GM12865 (cell line): ENCODE measurements around the gene SSC5D.

Experiments used
- DNase-seq: peaks from one replicate; pipeline ENCODE4 v3.0.0; 2010; ENCODE audit warnings: low read depth
- H3K4me3 ChIP-seq: 2 replicates; pipeline ENCODE4 v1.5.1; 2011; ENCODE audit warnings: mild to moderate bottlenecking, low read depth, low read length, control low read depth
- TF ChIP-seq, protein P1 (sequence below): IDR thresholded peaks from 2 replicates; pipeline ENCODE4 v1.5.1; 2011; ENCODE audit warnings: low read length, control low read depth, low read depth, inconsistent platforms; ENCODE audit not compliant: insufficient read depth; ENCODE audit errors: missing control alignments

SSC5D gene

GRCh38 chr19:55536951-55537740, 48.9 kb downstream of the SSC5D start, which contains the start of gene SBK2:
TSS of gene SBK2 (minus strand) at chr19:55537133. CDS start at chr19:55536294, 839 bp downstream.
- no peak within 1 kb of the TSS for H3K4me3 ChIP-seq
- TF ChIP-seq, protein P1, sequence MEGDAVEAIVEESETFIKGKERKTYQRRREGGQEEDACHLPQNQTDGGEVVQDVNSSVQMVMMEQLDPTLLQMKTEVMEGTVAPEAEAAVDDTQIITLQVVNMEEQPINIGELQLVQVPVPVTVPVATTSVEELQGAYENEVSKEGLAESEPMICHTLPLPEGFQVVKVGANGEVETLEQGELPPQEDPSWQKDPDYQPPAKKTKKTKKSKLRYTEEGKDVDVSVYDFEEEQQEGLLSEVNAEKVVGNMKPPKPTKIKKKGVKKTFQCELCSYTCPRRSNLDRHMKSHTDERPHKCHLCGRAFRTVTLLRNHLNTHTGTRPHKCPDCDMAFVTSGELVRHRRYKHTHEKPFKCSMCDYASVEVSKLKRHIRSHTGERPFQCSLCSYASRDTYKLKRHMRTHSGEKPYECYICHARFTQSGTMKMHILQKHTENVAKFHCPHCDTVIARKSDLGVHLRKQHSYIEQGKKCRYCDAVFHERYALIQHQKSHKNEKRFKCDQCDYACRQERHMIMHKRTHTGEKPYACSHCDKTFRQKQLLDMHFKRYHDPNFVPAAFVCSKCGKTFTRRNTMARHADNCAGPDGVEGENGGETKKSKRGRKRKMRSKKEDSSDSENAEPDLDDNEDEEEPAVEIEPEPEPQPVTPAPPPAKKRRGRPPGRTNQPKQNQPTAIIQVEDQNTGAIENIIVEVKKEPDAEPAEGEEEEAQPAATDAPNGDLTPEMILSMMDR, result no peak
- no peak for DNase-seq

- DNase-seq, result no peak
- H3K4me3 ChIP-seq, result no peak overlapping the region
- TF ChIP-seq, protein P1, result no peak
Measured at GRCh38 chr19:55537741-55538111, 49.5 kb downstream of the SSC5D start.

GRCh38 chr19:55538132-55538531, 49.9 kb downstream of the SSC5D start:
- TF ChIP-seq, protein P1, result no peak
- no peak overlapping the region for H3K4me3 ChIP-seq
- DNase-seq, result no peak

DNA sequence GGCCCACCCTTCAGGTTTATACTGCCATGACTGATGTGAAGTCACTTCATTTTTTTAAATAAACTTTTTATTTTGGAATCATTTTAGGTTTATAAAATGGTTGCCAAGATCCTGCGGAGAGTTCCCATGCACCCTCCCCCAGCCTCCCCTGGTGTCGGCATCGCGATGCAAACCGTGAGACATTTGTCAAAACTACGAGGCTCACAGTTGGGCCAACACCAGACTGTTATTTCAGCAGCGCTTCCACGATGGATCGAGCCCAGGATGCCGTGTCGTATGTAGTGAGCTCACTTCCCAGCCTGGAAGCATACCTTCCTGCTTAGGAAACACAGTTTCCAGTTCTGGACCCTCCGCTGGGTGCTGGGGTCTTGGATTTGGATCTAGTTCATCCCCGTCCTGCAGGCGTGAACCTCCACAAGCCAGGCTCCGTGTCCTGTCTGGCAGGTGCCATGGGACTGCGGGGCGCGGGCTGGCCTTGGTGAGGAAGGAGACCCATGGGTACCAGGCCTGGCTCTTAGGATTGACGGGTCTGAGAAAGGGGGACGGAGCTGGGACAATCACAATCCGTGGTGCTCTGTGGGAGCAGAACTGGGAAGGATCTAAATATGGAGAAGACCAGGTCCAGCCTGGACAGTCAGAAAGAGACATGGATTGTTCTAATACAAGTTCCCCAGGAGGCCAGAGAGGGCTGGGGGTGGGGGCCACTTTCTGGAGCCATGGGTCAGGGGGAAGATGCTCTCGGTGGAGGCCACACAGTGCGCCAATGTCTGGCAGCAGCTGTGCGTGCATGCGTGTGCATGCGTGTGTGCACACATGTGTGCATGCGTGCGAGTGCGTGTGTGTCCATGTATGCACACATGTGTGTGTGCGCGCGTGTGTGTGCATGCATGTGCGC, 51.1 kb downstream of the SSC5D start:
- DNase-seq, result no peak
- no peak overlapping the region for H3K4me3 ChIP-seq
- TF ChIP-seq, protein P1, result no peak

DNA sequence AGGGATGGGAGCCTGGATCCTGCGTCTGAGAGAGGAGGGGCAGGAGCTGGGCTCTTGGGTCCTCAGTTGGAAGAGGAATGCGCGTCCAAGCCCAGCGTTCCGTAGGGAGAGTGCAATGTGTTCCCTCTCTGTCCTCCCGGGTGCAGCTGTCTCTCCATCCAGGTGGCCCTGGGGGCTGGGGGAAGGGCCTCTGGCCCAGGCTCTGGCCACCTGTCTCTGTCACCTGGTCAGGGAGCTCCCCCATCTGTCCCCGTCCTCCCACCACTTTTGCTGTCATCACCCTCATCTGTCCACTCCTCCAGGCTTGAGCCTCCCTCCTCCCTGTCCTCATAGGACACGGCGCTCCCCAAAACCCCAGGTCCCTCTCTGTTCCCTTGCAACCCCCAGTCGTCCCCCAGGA, 52.4 kb downstream of the SSC5D start:
- H3K4me3 ChIP-seq, result no peak overlapping the region
- TF ChIP-seq, protein P1, result no peak
- no peak for DNase-seq

GRCh38 chr19:55541091-55541490, 52.9 kb downstream of the SSC5D start:
- TF ChIP-seq, protein P1, result no peak
- DNase-seq, result no peak
- H3K4me3 ChIP-seq, result no peak overlapping the region
